Natural killer cell (primary cell): ENCODE measurements around the gene TMC5. TPM values are rescaled to one million over a fixed set of nuclear protein-coding genes. Genes with fewer than 3 reads are reported as not detected.

Experiments used
- ATAC-seq, 3 donors: fragments of 150-1000 bp in 2 of 3; fragments of 200-7000 bp in 1 of 3; cut with Tn5 transposase; 1 replicate in 1 of 3; 2 replicates in 2 of 3; pipeline ENCODE4 v1.10.0; 2021; ENCODE audit warnings: mild to moderate bottlenecking in 2 of 3, moderate library complexity in 2 of 3
- DNase-seq, 2 donors: peaks; one replicate each; pipeline versions ENCODE4 v3.0.0 to v3.0.0-alpha.2; 2013 to 2021; ENCODE audit warnings: mixed read lengths in 1 of 2
- H3K27ac ChIP-seq: one replicate; pipeline ENCODE4 v1.5.1; 2013; ENCODE audit warnings: mild to moderate bottlenecking, low read length
- H3K27me3 ChIP-seq: one replicate; pipeline ENCODE4 v1.6.1; 2013; ENCODE audit warnings: low read length; ENCODE audit not compliant: control insufficient read depth, insufficient read depth
- H3K36me3 ChIP-seq: one replicate; pipeline ENCODE4 v1.6.1; 2013; ENCODE audit warnings: low read length; ENCODE audit not compliant: control insufficient read depth, insufficient read depth
- H3K4me1 ChIP-seq: one replicate; pipeline ENCODE4 v1.6.1; 2013; ENCODE audit warnings: low read length; ENCODE audit not compliant: control insufficient read depth, insufficient read depth
- H3K4me3 ChIP-seq: one replicate; pipeline ENCODE4 v1.5.1; 2013; ENCODE audit warnings: low read length
- H3K9me3 ChIP-seq: one replicate; pipeline ENCODE4 v1.6.1; 2013; ENCODE audit warnings: low read length; ENCODE audit not compliant: control insufficient read depth, insufficient read depth
- H3K27ac Mint-ChIP-seq, 2 donors: one replicate each; pipeline ENCODE4 v1.8.0; 2022; ENCODE audit warnings: mild to moderate bottlenecking in 2 of 2, mixed read lengths in 2 of 2, moderate library complexity in 1 of 2
- H3K27me3 Mint-ChIP-seq, 2 donors: one replicate each; pipeline ENCODE4 v1.8.0; 2022; ENCODE audit warnings: low read depth in 2 of 2, mixed read lengths in 2 of 2
- H3K36me3 Mint-ChIP-seq: one replicate; pipeline ENCODE4 v1.8.0; 2022; ENCODE audit warnings: mixed read lengths
- H3K4me1 Mint-ChIP-seq, 2 donors: one replicate each; pipeline ENCODE4 v1.8.0; 2022; ENCODE audit warnings: mixed read lengths in 2 of 2
- H3K4me3 Mint-ChIP-seq: one replicate; pipeline ENCODE4 v1.8.0; 2022; ENCODE audit warnings: mild to moderate bottlenecking, moderate library complexity, mixed read lengths
- H3K9me3 Mint-ChIP-seq, 2 donors: one replicate each; pipeline ENCODE4 v1.8.0; 2022; ENCODE audit warnings: mixed read lengths in 2 of 2
- whole genome bisulfite sequencing: methylation state at CpG from one replicate; pipeline ENCODE4 v1.1.7; 2013; ENCODE audit warnings: missing lambda C conversion rate; ENCODE audit not compliant: insufficient coverage; 5-methylcytosine and 5-hydroxymethylcytosine counted together
- intact Hi-C: fragments of 100-400 bp; cut with micrococcal nuclease; formaldehyde crosslinking; loops from one replicate; pipeline ENCODE4 v1.14.2; 2022
- total RNA-seq, 4 donors: library from RNA; stranded (reverse); fragments of 120-200 nt in 1 of 4; gene quantifications; one replicate each; pipeline versions ENCODE4 v1.2.3 to v1.2.4, GENCODE V29; 2013 to 2022
- TF ChIP-seq, protein P1 (sequence below): fragments of 200-600 bp; IDR thresholded peaks from one replicate; pipeline ENCODE4 v1.8.0; 2022; ENCODE audit warnings: antibody characterized with exemption

The TMC5 gene
- total RNA-seq, 3 donors from 2014 or later (not counting 1 experiment from before 2014, with no cell fraction given): not detected

DNA sequence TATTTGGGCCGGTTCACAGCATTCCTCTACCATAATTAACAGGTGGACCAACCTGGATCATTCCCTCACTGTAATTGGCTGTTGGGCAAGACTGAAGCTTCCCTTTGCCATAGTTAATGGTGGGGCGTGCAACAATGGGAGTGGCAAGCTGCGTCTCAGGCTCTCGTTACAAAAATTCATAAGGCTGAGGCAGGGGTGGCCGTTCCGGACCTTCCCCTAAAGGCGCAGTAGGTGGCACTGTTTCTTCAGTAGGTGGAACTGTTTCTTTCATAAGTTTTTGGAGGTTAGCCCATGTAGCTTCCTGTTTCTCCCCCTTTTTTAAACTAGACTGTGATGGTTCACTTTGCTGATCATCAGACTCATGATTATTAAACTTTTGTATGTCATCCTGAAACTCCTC is 17.0 kb upstream of the TMC5 start:
- H3K4me1 ChIP-seq: no peaks in the 10 kb centered on the region
- H3K9me3 Mint-ChIP-seq: peaks cover 6 to 8% of the 10 kb centered on the region in 2 donors
- peaks cover 18% of the 10 kb centered on the region for H3K9me3 ChIP-seq
- no peak for DNase-seq
- TF ChIP-seq, protein P1, sequence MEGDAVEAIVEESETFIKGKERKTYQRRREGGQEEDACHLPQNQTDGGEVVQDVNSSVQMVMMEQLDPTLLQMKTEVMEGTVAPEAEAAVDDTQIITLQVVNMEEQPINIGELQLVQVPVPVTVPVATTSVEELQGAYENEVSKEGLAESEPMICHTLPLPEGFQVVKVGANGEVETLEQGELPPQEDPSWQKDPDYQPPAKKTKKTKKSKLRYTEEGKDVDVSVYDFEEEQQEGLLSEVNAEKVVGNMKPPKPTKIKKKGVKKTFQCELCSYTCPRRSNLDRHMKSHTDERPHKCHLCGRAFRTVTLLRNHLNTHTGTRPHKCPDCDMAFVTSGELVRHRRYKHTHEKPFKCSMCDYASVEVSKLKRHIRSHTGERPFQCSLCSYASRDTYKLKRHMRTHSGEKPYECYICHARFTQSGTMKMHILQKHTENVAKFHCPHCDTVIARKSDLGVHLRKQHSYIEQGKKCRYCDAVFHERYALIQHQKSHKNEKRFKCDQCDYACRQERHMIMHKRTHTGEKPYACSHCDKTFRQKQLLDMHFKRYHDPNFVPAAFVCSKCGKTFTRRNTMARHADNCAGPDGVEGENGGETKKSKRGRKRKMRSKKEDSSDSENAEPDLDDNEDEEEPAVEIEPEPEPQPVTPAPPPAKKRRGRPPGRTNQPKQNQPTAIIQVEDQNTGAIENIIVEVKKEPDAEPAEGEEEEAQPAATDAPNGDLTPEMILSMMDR: no peak
- no peaks in the 10 kb centered on the region for H3K36me3 ChIP-seq
- WGBS: 81% methylated on average over 7 of the region's 7 CpGs
- no peak overlapping the region for H3K4me3 Mint-ChIP-seq
- no peak for ATAC-seq
- H3K4me3 ChIP-seq: no peak overlapping the region
- H3K36me3 Mint-ChIP-seq: no peaks in the 10 kb centered on the region
- no peak overlapping the region for H3K27ac Mint-ChIP-seq
- no peaks in the 10 kb centered on the region for H3K27me3 ChIP-seq
- H3K27ac ChIP-seq: no peak overlapping the region
- H3K4me1 Mint-ChIP-seq: no peaks in the 10 kb centered on the region
- peaks cover 8 to 34% of the 10 kb centered on the region in 2 donors for H3K27me3 Mint-ChIP-seq
- intact Hi-C loops: no loop called here

DNA sequence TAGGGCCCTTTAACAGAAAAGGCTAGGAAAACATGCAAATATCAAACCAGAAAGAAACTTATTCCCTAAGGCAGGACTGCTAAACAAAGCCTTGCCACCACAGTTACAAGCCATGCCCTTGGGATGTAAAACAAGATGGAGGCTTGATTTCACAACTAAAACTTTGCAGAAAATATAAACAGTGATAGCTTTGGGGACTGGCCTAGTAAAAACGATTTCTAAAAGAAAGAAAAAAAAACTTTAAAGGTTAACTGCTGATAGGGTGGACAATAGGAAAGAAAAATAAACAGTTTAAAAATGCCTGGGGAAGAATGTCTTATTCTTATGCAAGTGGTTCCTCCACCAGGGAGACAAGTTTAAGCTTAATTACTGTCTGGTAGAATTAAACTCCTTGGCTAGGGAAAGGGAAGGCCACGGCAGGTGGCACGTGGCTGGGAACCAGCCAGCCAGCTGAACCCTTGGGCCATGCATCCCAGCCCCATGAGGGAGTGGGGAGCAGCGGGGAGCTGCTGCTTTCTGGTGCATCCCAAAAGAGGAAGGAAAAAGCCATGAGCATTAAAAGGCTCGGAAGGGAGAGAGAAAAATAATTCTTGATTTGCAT is 10.7 kb upstream of the TMC5 start:
- no peak overlapping the region for H3K4me3 Mint-ChIP-seq
- DNase-seq: no peak
- Histone ChIP-seq H3K36me3 (no peaks in the 10 kb centered on the region), H3K27me3 (peaks cover 10% of the 10 kb centered on the region), H3K27ac (no peak overlapping the region), H3K4me3 (no peak overlapping the region), H3K9me3 (peaks cover 11% of the 10 kb centered on the region), H3K4me1 (no peaks in the 10 kb centered on the region)
- 76% methylated on average over 3 of the region's 5 CpGs for WGBS
- peaks cover 0 to 3% of the 10 kb centered on the region in 2 donors for H3K9me3 Mint-ChIP-seq
- no peak overlapping the region for H3K27ac Mint-ChIP-seq
- no peak for ATAC-seq
- TF ChIP-seq, protein P1: no peak
- no peaks in the 10 kb centered on the region for H3K36me3 Mint-ChIP-seq
- peaks cover 17 to 29% of the 10 kb centered on the region in 2 donors for H3K27me3 Mint-ChIP-seq
- intact Hi-C loops: no loop called here
- peaks cover 0 to 4% of the 10 kb centered on the region in 2 donors for H3K4me1 Mint-ChIP-seq

DNA sequence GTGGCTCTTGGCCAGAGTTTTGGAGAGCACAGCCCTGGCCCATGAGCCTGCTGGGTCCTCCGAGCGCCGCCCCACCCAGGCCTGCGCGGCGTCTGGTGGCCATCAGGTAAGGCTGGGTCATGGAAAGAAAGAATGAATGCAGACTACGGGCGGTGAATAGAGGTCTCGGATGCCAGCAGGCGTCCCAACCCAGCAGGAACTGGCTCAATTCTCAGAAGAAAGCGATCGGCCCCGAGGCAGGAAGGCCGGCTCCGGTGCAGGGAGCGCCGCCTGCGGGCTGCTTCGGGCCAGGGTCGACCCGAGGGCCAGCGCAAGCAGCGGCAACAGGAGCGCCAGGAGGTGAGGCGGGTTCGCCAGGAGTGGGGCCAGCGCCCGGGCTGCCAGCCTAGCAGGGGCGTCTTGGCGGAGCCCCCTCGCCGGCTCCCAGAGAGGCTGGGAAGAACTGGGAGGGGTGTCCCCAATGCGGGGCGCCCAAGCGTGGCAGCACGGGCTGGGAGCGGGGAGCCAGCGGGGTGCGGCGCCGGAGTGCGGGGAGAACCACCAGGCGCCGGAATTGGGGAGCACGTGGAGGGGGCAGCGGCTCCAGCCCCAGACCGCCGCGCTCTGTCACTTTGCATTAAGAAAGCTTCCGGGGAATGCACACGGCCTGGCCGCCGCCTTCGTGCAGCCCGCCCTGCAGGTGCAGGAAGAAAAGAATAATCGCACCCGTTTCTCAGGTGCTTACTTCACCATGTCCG is 7.1 kb upstream of the TMC5 start:
- intact Hi-C loops: no loop called here
- peaks cover 0 to 3% of the 10 kb centered on the region in 2 donors for H3K9me3 Mint-ChIP-seq
- Histone ChIP-seq H3K4me1 (no peaks in the 10 kb centered on the region), H3K4me3 (no peak overlapping the region), H3K27ac (no peak overlapping the region), H3K36me3 (no peaks in the 10 kb centered on the region), H3K9me3 (peaks cover 7% of the 10 kb centered on the region), H3K27me3 (peaks cover 10% of the 10 kb centered on the region)
- ATAC-seq (no peak), DNase-seq (peak in 1 of 2 donors; percentile 5)
- H3K27ac Mint-ChIP-seq: no peak overlapping the region
- H3K27me3 Mint-ChIP-seq: peaks cover 17 to 36% of the 10 kb centered on the region in 2 donors
- H3K36me3 Mint-ChIP-seq: no peaks in the 10 kb centered on the region
- TF ChIP-seq, protein P1: no peak
- H3K4me3 Mint-ChIP-seq: no peak overlapping the region
- peaks cover 0 to 4% of the 10 kb centered on the region in 2 donors for H3K4me1 Mint-ChIP-seq
- 5% methylated on average over 58 of the region's 58 CpGs for WGBS
